Measurements from ENCODE around the gene ARHGAP23.
A peak's percentile ranks its signal among the peaks of the same experiment; 100 is the strongest.

ARHGAP23 gene

DNA sequence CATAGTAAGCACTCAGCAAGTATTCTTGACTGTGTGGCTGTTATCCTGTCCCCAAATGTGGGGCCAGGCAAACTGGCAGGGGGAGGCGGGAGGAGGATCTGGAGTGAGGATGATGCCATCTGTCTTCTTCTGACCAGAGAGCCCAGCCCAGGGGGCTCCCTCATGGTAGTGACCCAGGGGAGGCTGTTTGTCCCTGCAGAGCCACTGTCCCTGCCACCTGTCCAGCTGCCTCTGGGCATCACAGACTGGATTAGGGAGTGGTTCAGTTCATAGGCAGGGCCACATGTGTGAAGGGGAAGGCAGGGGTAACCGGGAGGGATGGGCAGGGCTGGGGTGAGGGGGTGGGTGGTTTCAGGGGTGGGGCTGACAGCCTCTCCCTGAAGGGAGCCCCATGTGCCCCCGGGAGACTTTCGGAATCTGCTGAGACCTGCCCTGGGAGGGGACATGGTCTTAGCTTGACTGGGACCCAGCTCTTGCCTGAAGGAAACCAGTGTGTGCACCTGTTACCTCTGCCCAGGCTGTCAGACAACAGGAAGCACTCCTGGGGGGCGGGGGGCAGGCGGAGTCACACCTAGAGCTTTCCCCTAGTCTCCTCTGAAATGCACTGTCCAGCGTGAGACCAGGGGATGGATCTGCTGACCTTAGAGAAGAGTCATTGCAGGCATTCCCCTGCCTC, 15.2 kb downstream of the ARHGAP23 start:
- no peak for DNase-seq

DNA sequence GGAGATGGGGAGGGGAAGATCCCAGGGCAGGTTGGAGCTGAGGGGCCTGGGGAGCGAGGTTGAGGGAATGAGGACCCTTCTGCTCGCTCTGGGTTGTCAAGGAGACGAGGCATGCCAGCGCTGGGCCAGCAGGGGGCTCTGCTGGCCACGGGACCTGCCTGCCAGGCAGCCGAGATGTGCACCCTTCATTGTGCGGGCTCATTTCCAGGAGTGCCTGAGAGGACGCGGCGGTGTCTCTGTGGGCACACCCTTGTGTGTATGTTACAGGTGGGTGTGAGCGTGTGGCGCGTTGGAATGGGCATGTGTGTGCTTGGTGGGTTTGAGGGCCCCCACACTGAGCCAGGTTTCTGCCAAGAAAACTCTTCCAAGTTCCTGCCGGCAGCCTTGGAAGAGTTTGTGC, 15.9 kb downstream of the ARHGAP23 start:
- peak; percentile 58 for DNase-seq

DNA sequence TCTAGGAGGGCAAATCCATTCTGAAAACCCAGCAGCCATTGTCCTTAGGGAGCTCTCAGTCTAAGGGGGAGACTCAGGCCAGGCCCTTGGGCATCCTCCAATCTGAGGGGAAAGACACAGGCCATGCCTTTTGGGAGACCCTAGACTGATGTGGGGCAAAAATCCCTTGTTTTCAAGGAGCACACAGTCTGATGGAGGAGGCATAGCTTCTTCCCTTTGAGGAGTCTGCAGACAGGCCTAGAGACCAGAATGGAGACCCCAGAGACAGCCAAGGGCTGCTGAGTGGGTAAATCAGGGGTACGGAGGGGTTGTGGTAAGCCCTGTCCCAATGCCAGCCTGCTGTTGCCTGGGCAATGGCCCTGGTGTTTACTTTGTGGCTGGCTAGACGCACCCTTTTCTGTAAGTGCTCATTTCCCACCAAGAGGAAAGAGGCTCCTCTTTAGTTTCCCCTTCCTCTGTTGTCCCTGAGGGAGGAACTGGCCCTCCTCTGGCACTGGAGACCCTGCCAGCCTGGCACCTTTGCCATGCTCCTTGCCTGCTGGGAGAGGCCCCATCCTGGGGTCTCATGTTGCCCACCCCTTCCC, 19.3 kb downstream of the ARHGAP23 start:
- DNase-seq, result no peak

DNA sequence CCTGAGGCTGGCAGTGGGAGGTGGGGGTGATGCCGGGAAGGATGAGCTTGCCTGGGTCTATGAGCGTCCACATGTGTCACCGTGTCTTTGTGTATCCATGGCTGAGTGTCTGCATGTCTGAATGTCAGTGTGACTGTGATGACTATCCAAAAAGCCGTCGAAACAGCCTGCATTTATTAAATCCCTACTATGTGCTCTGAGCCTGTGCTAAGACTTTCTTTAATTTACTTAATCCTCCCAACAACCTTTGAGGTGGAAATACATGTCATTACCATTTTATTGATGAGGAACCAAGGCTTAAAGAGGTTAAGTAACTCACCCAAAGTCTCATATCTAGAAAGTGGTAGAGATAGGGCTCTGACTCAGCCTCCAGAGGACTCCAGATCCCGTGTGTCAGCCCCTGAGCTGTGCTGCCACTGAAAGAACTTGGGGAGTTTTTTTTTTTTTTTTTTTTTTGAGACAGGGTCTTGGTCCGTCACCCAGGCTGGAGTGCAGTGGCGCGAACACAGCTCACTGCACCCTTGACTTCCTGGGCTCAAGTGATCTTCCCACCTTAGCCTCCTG, 20.0 kb downstream of the ARHGAP23 start:
- DNase-seq, result no peak

DNA sequence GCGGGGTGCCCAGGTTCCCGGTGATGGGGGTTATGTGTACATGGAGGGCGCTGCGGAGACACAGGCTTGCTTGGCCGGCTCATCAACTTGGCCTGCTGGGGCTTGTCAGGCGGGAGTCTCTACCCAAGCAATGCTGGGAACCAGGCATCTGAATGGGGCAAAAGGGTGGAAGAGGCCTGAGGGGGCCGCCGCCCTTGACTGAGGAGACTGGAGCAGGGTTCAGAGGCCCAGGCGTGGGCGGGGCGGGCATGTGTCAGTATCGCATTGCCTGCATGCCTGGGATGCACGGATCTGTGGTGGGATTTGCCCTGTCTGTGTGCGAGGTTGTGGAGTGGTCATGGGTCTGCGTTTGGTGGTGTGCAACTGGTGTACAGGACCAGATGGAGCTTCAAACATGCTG, 21.1 kb downstream of the ARHGAP23 start:
- peak; percentile 79 for DNase-seq

DNA sequence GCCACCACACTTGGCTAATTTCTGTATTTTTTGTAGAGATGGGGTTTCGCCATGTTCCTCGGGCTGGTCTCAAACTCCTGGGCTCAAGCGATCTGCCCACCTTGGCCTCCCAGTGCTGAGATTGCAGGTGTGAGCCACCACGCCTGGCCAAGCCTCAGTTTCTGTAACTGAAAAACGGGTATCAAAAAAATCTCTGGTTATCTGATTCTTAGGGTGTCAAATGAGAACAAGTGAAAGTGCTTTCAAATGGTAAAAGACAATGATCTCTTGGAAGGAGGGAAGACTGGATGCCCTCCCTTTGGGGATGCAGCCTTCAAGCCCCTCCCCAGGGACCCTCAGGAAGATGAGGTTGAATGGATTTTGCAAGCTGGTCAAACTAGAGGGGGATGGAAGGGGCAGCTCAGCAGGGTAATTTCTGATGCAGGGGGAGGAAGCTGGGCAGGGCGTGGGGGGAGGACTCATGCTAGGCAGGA, 22.3 kb downstream of the ARHGAP23 start:
- no peak for DNase-seq

DNA sequence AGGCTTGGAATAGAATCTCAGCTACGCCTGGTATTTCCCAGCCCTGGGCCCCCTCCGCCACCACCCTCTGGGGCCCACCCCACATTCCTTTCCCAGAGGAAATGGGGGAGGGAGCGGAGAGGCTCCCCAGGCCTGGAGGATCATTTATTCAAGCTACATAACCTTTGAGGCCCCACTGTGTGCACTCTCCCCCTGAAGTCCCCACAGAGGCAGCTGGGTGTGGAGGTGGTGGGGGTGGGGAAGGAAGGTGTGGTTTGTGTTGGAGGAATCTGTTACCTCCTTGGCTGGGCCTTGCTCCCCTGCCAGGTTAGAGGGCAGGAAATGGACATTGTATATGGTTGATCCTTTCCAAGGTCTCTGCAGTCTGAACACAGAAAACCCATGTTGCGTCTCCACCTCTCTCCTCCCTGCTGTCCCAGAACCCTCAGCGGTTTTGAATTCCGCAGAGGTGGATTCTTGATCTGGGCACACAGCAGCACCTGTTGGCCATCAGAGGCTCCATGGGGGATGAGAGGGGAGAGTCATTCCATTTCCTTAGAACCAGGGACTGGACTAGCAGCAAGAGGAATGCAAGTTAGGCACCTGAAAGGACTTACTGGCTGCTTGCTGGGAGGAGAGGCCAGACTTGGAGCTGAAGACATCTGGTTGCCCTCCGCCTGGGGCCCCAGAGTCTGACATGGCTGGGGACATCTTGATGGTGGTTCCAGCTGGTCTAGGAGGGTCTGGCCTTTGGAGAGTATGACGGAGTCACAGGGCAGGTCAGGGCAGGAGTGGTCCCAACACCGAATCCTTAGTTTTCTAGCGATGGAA, 23.0 kb downstream of the ARHGAP23 start:
- peak; percentile 79 for DNase-seq

DNA sequence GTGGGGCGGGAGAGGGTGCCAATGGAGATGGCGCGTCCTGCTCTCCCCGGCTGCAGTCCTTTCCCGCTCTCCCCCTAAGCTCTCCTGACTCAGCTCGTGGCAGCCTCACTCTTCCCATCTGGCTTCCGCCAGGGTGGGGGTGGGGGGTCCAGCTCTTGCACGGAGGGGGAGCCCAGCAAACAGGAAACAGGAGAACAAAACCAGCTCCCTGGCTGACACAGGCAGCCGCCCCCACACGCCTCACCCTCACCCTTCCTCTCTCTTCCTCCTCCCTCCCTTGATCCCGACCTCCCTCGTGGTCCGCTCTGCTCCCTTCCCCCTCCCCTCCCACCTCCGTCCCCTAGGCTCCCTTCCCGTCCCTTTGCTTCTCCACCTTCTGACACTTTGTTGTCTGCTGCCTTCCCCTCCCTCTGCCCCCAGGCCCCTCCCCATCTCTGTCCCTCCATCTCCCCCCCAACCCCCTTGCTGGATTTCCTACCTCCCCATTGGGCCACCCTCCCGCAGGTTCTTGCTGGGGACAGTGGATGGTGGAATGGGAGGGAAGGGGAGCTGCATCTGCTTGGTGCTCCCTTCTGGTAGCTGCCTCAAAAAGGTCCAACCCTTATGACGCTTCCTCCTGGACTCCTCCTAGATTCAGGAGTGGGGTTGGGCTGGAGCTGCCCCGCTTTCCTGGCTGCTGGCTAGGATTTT, 23.7 kb downstream of the ARHGAP23 start:
- DNase-seq, result peak; percentile 80

DNA sequence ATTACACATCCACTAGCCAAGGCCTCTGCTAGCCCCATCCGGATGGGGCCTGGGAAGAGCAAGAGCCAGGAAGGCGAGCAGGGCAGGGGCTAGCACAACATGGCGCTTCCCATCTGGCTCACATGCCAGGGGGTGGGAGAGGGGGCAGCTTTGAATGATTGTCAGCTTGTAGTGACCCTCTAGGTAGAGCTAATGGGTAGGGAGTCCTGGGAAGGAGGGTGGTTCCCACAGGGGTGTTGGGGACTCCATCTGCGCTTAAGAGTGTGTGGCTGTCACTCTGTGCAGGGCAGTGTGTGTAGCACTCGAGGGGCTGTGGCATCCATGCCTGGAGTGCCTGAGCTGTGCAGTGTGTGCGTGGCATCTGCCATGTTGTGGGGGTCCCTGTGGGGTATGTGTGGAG, 24.5 kb downstream of the ARHGAP23 start:
- DNase-seq, result no peak

DNA sequence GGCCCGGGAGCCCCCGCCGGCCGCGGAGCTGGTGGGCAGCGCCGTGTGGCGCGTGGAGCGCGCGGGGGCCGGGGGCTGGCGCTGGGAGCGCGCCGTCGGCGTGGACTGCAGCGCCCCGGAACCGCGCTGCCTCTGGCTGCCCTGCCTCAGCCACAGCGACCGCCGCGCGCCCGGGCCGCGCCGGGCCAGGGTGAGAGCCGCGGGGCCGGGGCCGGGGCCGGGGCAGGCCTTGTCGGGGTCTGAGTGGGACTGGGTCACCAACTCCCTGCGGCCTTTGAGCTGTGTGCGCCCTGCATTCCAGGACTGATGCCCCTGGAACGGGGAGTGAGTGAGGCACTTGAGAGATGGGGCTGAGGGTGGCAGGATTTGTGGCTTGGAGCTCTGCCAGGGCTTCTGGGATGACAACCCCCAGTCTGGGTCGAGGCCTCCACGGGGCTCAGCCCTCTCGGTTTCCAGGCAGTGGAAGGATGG, 25.7 kb downstream of the ARHGAP23 start:
- DNase-seq, result peak; percentile 63

DNA sequence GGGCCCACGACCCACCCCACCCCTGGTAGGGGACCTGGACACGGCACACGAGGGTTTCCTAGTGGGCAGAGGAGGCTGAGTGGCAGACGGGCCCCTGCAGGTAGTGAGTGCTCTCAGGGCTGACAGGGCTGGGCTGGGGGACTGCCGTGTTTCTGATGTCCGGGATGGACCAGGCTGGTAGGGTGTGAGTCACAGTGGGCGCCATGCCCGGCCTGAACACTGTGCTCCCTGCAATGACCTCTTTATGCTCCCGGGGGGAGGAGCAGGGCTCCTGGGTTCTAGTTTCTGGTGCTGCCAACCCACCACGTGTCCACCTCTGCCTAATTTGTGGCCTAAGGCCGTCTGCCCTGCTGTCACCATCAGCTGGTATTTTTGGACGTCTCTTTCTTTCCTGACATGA, 26.3 kb downstream of the ARHGAP23 start:
- DNase-seq, result peak; percentile 71

DNA sequence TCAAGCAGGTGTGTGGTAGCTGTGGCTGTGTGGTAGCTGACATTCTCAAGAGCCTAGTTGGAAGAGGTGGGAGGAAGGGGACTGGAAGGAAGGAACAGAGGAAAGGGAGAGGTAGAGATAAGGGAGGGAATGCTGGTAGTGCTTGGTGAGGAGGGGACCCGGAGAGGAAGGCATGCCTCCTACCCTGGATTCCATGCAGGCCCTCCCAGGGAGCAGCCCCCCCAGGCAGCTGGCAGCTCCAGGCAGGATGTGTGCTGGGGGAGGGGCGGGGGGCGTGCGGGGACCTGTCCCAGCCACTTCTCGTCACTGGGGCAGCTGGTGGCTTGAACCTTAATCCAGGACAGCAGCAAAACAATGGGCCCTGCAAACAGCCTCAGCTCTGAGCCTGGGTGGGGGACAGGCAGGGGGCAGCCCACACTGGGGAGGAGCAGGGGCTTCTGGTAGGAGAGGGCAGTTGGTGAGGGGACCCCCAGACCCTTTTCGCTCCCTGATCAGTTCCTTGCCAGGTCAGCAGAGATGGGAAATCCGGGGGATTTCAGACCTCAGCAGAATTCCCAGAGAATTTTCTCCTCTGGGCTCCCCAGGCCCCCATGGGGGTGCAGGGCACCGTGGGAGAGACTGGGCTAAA, 27.1 kb downstream of the ARHGAP23 start:
- DNase-seq, result no peak

DNA sequence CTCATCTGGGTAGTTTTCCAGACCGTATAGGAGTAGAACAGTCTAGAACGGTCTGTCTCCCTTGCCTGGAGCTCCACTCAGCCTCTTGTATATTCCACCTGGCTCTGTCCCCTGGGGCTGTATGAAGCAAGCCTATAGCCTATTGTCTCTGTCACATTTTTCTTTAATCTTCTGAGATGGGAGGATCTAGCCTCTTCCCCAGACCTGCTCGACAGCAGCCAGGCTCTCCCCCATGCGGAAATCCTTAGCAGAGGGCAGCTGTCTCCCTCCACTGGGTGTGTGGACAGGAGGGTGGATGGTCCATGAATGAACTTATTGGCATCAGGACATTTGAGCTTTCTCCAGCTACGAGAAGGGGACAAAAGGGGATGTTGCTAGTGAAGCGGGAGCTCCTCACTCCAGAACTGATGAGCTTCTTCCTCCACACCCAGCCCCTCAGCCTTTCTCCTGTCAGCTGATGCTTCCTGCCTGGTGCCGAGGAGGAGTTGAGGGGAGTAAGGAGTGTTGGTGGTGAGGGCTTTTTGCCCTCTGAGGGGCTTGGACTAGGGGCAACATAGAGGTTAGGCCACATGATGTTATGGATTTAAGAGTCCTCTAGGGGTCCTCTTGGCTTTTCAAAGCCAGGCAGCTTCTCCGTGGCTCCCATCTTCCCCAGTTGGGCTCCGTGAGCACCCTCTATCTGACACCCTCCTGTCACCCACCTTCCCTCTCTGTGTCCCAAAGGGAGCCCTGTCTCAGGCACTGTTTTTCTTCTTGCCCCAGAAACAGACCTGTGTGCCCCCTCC, 28.0 kb downstream of the ARHGAP23 start:
- DNase-seq, result peak; percentile 16

DNA sequence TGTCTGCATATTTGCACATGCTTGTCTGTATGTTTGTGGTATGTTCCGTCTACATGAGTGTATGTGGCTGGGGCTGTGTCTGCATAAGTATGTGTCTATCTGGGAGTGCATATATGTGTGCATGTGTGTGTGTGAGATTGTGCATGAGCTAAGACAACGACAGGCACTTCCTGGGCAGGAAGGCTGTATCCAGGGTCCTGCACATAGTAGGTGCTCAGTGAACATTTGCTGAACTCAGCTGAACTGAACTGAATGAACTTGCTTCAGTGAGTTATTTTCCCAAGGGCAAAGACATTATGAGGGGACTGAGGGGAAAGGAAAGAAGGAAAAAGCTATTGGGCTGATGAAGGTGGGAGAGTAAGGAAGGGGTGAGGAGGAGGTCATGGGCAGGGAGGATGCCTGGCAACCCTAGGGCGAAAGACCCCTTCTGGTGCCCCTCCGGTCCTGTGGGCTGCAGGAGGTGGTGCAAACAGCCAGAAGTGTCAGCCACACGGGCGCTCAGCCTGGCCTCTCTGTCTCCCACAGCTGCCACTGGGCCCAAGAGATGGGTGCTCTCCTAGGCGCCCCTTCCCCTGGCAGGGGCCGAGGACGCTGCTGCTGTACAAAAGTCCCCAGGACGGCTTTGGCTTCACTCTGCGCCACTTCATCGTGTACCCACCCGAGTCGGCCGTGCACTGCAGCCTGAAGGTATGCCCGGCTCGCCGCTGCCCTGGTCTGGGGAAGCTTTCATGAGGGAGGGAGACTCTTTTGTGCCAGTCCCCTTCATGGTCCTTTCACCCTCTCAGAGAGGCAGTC, 29.5 kb downstream of the ARHGAP23 start:
- no peak for DNase-seq

DNA sequence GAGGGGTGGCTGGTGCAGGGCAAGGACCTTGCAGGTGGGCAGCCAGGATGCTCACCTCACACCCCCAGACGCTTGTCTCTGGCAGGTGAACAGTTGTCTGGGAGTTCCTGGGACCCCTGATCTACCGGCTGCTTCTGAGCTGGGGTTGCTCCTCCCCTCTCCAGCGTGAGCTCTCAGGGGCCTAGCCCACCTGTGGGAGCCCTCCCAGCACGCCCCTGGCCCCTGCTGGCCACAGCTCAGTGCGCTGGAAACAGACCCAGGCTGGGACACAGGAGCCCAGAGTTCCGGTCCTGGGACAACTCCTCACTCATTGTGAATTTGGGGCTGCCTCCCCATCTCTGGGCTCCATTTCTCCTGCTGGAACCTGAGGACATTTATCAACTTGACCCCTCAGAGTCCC, 30.3 kb downstream of the ARHGAP23 start:
- no peak for DNase-seq

DNA sequence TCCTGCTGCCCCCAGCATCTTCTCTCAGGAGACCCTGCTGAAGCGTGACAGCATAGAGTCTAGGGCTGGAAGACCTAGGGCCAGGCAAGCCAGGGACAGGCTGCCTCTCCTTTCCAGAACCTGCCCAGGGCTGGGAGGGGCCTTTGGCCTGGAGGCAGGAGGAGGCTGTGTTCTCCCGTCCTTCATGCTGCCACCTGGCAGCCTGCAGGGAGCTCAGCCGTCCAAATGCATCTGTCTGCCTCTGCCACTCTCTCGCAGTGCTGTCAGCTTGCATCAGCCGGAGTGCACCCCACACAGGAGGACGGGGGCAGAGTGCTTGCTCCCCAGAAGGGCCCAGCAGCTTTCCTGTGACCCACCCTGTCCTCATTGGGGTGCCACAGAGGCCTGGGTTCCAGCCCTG, 31.3 kb downstream of the ARHGAP23 start:
- DNase-seq, result no peak

DNA sequence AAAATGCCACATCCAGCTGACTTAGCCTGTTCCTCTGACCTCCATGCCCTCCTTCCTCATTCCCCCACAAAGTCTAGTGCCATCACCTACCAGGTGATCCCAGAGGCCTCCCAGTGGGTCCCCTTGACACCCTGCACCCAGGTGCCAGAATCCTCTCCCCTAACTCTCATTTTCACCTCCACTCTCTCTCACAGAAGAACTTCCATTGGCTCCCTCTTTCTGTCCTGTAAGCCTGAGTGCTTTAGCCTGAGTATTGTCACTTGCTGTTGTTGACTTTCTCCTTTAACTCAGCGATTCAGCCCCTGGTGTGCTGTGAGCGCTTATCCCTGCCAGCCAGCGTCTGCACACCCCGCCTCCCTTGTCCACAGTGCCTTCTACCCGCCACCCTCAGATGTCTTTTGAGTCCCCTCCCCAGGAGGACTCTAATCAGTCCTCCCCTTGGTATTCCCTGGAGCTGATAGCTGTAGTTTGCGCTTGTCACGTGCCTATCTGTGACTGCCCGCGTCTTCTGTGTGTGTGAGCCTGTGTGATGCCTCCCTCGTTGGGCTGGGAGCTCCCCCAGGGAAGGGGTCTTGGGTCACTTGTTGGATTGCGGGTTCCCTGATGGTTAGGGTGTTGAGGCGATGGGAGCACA, 31.9 kb downstream of the ARHGAP23 start:
- DNase-seq, result no peak

DNA sequence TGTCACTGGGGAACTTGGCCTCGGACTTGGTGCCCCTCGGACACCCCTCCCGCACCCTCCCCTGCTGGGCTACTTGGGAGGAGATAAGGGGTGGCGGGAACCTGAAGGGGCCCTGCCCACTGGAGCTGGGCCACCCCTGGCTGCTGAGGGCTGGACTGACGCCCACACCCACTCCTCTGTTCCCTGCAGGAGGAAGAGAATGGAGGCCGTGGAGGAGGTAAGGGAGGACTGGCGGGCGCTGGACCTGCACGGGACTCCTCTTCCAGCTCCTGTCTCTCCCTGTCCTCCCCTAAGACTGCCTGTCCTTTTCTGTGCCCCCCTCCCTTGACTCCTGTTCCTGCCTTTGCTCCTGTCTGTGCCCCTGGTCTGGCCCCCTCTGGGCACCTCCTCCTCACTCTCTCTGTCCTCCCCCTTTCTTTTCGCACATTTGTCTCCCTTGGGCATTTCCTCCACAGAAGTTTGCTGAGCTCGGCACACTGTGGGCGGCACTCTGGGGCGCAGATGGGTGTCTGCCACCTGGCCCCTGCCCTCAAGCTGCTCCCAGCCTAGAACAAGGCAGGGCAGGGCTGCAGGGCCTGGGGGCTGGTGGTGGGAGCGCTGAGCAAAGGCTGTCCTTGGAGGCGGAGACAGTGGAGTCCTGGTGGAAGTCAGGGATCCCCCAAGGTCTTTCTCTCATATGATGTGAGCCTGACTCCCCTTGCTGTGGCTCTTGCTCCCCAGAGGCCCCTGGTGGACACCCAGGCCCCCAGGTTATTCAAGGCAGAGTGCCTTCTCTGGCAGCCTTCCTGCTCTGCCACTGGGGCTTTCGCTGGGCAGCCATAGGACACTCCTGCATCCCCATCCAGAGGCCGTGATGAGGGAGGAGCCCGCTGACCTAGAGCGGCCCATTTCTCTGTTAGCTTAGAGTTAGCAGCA, 32.7 kb downstream of the ARHGAP23 start:
- no peak for DNase-seq

DNA sequence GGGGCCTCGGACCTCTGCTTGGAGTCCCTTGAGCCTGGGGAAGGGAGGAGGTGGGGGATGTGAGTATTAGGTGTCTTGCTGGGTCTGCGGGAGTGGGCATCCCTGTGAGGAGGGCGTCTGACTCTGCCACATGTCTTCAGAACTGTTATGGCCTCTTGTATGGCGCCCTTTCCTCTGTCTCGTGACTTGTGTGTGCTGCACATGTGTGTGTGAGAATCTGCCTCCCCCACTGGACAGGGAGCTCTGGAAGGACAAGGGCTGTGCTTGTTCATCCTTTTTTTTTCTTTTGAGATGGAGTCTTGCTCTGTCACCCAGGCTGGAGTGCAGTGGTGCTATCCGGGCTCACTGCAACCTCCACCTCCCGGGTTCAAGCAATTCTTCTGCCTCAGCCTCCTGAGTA, 33.4 kb downstream of the ARHGAP23 start:
- DNase-seq, result no peak

Measured in kidney glomerular epithelial cell (primary cell).